ENCODE data around the gene ATP6V0B. TPM values are rescaled to one million over a fixed set of nuclear protein-coding genes. Genes with fewer than 3 reads are reported as not detected.

The ATP6V0B gene
- total and polyA plus RNA-seq, 2 experiments from 2014 or later: 87.5 to 316 TPM

- no peaks in the 10 kb centered on the region for H3K27me3 ChIP-seq
- H3K9me3 ChIP-seq (ENCODE audit: low read depth): no peaks in the 10 kb centered on the region
- TF ChIP-seq, protein P1, sequence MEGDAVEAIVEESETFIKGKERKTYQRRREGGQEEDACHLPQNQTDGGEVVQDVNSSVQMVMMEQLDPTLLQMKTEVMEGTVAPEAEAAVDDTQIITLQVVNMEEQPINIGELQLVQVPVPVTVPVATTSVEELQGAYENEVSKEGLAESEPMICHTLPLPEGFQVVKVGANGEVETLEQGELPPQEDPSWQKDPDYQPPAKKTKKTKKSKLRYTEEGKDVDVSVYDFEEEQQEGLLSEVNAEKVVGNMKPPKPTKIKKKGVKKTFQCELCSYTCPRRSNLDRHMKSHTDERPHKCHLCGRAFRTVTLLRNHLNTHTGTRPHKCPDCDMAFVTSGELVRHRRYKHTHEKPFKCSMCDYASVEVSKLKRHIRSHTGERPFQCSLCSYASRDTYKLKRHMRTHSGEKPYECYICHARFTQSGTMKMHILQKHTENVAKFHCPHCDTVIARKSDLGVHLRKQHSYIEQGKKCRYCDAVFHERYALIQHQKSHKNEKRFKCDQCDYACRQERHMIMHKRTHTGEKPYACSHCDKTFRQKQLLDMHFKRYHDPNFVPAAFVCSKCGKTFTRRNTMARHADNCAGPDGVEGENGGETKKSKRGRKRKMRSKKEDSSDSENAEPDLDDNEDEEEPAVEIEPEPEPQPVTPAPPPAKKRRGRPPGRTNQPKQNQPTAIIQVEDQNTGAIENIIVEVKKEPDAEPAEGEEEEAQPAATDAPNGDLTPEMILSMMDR (IDR thresholded peaks at IDR 0.05; ENCODE audit: low read depth, low read length): no peak
- peaks cover 11% of the 10 kb centered on the region for H3K36me3 ChIP-seq
- H3K4me1 ChIP-seq (ENCODE audit: low read depth): no peaks in the 10 kb centered on the region
- no peak for DNase-seq (ENCODE audit: low read depth in 1 of 2, low spot score in 1 of 2)
- no peak overlapping the region for H3K27ac ChIP-seq
- no peak overlapping the region for H3K4me3 ChIP-seq
Observed at GRCh38 chr1:43981135-43981491, 6.4 kb downstream of the ATP6V0B start.

DNA sequence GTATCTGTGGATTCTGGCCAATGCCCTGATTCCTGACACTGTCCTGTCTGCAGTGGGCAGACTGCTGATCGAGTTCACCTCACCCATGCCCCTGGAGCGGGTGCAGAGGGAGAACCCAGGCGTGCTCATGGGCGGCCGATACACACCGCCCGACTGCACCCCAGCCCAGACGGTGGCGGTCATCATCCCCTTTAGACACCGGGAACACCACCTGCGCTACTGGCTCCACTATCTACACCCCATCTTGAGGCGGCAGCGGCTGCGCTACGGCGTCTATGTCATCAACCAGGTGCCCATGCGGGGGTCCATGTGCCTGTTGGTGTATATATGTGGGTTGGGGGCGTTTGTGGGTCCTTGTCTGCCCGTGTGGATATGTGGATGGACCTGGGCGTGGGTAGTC lies 6.9 kb downstream of the ATP6V0B start:
- H3K4me1 ChIP-seq (ENCODE audit: low read depth): no peaks in the 10 kb centered on the region

GRCh38 chr1:43982241-43982640 lies 7.5 kb downstream of the ATP6V0B start:
- Histone ChIP-seq H3K4me3 (no peak overlapping the region), H3K9me3 (ENCODE audit: low read depth) (no peaks in the 10 kb centered on the region), H3K36me3 (peaks cover 7% of the 10 kb centered on the region), H3K27ac (no peak overlapping the region), H3K4me1 (ENCODE audit: low read depth) (no peaks in the 10 kb centered on the region), H3K27me3 (no peaks in the 10 kb centered on the region)
- no peak for DNase-seq (ENCODE audit: low read depth in 1 of 2, low spot score in 1 of 2)
- TF ChIP-seq, protein P1 (IDR thresholded peaks at IDR 0.05; ENCODE audit: low read depth, low read length): no peak

More for the DNA sequence above, 6.9 kb downstream of the ATP6V0B start:
- H3K27ac ChIP-seq: no peak overlapping the region
- peaks cover 7% of the 10 kb centered on the region for H3K36me3 ChIP-seq
- no peak for DNase-seq (ENCODE audit: low read depth in 1 of 2, low spot score in 1 of 2)
- no peak overlapping the region for H3K4me3 ChIP-seq
- no peaks in the 10 kb centered on the region for H3K27me3 ChIP-seq
- TF ChIP-seq, protein P1 (IDR thresholded peaks at IDR 0.05; ENCODE audit: low read depth, low read length): no peak
- H3K9me3 ChIP-seq (ENCODE audit: low read depth): no peaks in the 10 kb centered on the region

DNA sequence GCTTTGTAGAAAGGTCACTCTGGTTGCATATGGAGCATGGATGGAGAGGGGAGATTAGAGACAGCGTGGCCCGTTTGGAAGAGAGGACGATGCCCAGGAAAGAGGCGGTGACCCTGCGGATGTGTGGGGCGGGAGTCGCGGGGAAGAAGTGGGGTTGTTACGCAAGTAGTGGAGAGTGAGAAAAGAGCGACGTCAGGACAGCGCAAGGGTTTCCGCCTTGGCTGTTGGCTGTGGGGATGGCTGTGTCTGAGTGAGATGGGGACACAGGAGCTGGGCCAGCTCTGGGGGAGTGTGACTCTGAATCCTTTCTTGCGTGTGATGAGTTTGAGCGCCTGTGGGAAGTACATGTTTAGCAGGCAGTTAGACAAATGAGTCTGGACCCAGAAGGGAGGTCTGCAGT lies 8.0 kb downstream of the ATP6V0B start:
- DNase-seq (ENCODE audit: low read depth in 1 of 2, low spot score in 1 of 2): no peak
- H3K9me3 ChIP-seq (ENCODE audit: low read depth): no peaks in the 10 kb centered on the region
- H3K27me3 ChIP-seq: no peaks in the 10 kb centered on the region
- H3K4me3 ChIP-seq: no peak overlapping the region
- H3K36me3 ChIP-seq: peaks cover 2% of the 10 kb centered on the region
- H3K27ac ChIP-seq: no peak overlapping the region
- TF ChIP-seq, protein P1 (IDR thresholded peaks at IDR 0.05; ENCODE audit: low read depth, low read length): no peak
- no peaks in the 10 kb centered on the region for H3K4me1 ChIP-seq (ENCODE audit: low read depth)

- no peaks in the 10 kb centered on the region for H3K27me3 ChIP-seq
- TF ChIP-seq, protein P1 (IDR thresholded peaks at IDR 0.05; ENCODE audit: low read depth, low read length): no peak
- no peak overlapping the region for H3K4me3 ChIP-seq
- no peak for DNase-seq (ENCODE audit: low read depth in 1 of 2, low spot score in 1 of 2)
- H3K9me3 ChIP-seq (ENCODE audit: low read depth): no peaks in the 10 kb centered on the region
- H3K4me1 ChIP-seq (ENCODE audit: low read depth): no peaks in the 10 kb centered on the region
- no peak overlapping the region for H3K27ac ChIP-seq
- H3K36me3 ChIP-seq: no peaks in the 10 kb centered on the region
Observed at GRCh38 chr1:43983253-43983899, 8.6 kb downstream of the ATP6V0B start.

Data from cardiac muscle cell (in vitro differentiated cells and primary cell).